Endothelial cell of umbilical vein (primary cell): ENCODE data around the gene CREB3L2. TPM values are rescaled to one million over a fixed set of nuclear protein-coding genes. Genes with fewer than 3 reads are reported as not detected.

Experiments used
- BruUV-seq: library from RNA; stranded (reverse); fragments of 400-500 nt; replicated peaks from 2 replicates; lab custom pipeline; 2021; lab: Mats Ljungman, UMichigan
- CTCF ChIA-PET: fragments of 300-600, 350-600 bp; sonication (Branson Sonifier 250); formaldehyde crosslinking; loops from one replicate; lab custom pipeline; 2021; ENCODE audit warnings: antibody characterized with exemption, inconsistent platforms; lab: Charles Lee
- POLR2A ChIA-PET: fragments of 300-600, 350-600 bp; sonication (Branson Sonifier 250); formaldehyde crosslinking; loops from one replicate; lab custom pipeline; 2021; ENCODE audit warnings: antibody characterized with exemption, inconsistent platforms; lab: Charles Lee
- DNase-seq: peaks from one replicate; pipeline ENCODE4 v3.0.0-alpha.2; 2011; ENCODE audit warnings: low read depth, low spot score
- FAIRE-seq: peaks from 2 replicates; lab custom pipeline; 2011; peaks lifted over from hg19 to GRCh38; lab: Jason Lieb, UNC
- H2AFZ ChIP-seq: 2 replicates; pipeline ENCODE4 v1.6.0; 2012; ENCODE audit warnings: low read depth, low read length, control low read depth, inconsistent platforms
- H3K27ac ChIP-seq: 2 replicates; pipeline ENCODE4 v1.5.1; 2011; ENCODE audit warnings: low read depth, mild to moderate bottlenecking, control low read depth, low read length, moderate library complexity; ENCODE audit not compliant: insufficient read depth
- H3K27me3 ChIP-seq, 2 experiments: 2 replicates each; pipeline versions ENCODE4 v1.6.0 to v1.6.1; 2011; ENCODE audit warnings: low read length in 2 of 2, mixed read lengths in 1 of 2; ENCODE audit not compliant: control insufficient read depth in 2 of 2, insufficient read depth in 2 of 2
- H3K36me3 ChIP-seq, 2 experiments: 2 replicates in 1 of 2; 3 replicates in 1 of 2; pipeline ENCODE4 v1.5.1; 2011; ENCODE audit warnings: low read length in 2 of 2, mild to moderate bottlenecking in 1 of 2, moderate library complexity in 1 of 2; ENCODE audit not compliant: control insufficient read depth in 2 of 2, insufficient read depth in 2 of 2; ENCODE audit errors: extremely low read depth in 1 of 2
- H3K4me1 ChIP-seq: 3 replicates; pipeline ENCODE4 v1.5.1; 2011; ENCODE audit warnings: mild to moderate bottlenecking, low read length; ENCODE audit not compliant: control insufficient read depth, insufficient read depth; ENCODE audit errors: extremely low read depth
- H3K4me2 ChIP-seq: 2 replicates; pipeline ENCODE4 v1.6.1; 2011; ENCODE audit warnings: low read length, control low read depth, mixed read lengths; ENCODE audit not compliant: insufficient read depth
- H3K4me3 ChIP-seq, 3 experiments: fragments of 200-600 bp in 1 of 3; sonication (generic), shearing (Covaris generic) in 1 of 3; replicated peaks in 1 of 3; 2 replicates each; pipeline ENCODE4 v1.5.1; 2011 to 2016; ENCODE audit warnings: control low read depth in 3 of 3, low read length in 3 of 3, mild to moderate bottlenecking in 2 of 3, inconsistent platforms in 1 of 3, low read depth in 1 of 3, moderate library complexity in 1 of 3; ENCODE audit not compliant: insufficient read depth in 1 of 3
- H3K79me2 ChIP-seq: 2 replicates; pipeline ENCODE4 v1.6.0; 2012; ENCODE audit warnings: low read length, inconsistent platforms; ENCODE audit not compliant: control insufficient read depth, insufficient read depth
- H3K9ac ChIP-seq: replicated peaks from 2 replicates; pipeline ENCODE3; 2011; ENCODE audit warnings: low read length, control low read depth; ENCODE audit not compliant: insufficient read depth; ENCODE audit errors: extremely low read depth
- H3K9me1 ChIP-seq: replicated peaks from 3 replicates; pipeline ENCODE4 v1.6.0; 2011; ENCODE audit warnings: mild to moderate bottlenecking, low read length; ENCODE audit not compliant: control insufficient read depth, insufficient read depth; ENCODE audit errors: extremely low read depth
- H3K9me3 ChIP-seq: replicated peaks from 2 replicates; pipeline ENCODE4 v1.5.1; 2012; ENCODE audit warnings: low read length, inconsistent platforms; ENCODE audit not compliant: control insufficient read depth, insufficient read depth
- H4K20me1 ChIP-seq: replicated peaks from 2 replicates; pipeline ENCODE3; 2011; ENCODE audit warnings: mild to moderate bottlenecking, low read length; ENCODE audit not compliant: control insufficient read depth, insufficient read depth; ENCODE audit errors: extremely low read depth
- CTCF ChIP-seq, 2 donors: IDR thresholded peaks; 1 replicate in 1 of 2; 2 replicates in 1 of 2; pipeline ENCODE4 v1.5.1; 2011; ENCODE audit warnings: low read length in 2 of 2, mild to moderate bottlenecking in 2 of 2, moderate library complexity in 2 of 2, control low read depth in 1 of 2, inconsistent platforms in 1 of 2, low read depth in 1 of 2; ENCODE audit not compliant: insufficient read depth in 1 of 2; ENCODE audit errors: extremely low read depth in 1 of 2
- EZH2 ChIP-seq: IDR thresholded peaks from 2 replicates; pipeline ENCODE4 v1.6.1; 2012; ENCODE audit warnings: borderline replicate concordance, low read depth, mild to moderate bottlenecking, moderate library complexity, low read length, inconsistent platforms; ENCODE audit not compliant: severe bottlenecking
- FOS ChIP-seq: IDR thresholded peaks from 2 replicates; pipeline ENCODE4 v1.6.1; 2011; ENCODE audit warnings: mild to moderate bottlenecking, low read length, moderate library complexity, borderline replicate concordance; ENCODE audit not compliant: insufficient read depth
- GATA2 ChIP-seq: IDR thresholded peaks from 2 replicates; pipeline ENCODE4 v1.7.0; 2011; ENCODE audit warnings: low read depth, mild to moderate bottlenecking, moderate library complexity, mixed read lengths, low read length; ENCODE audit not compliant: insufficient read length, insufficient read depth
- JUN ChIP-seq: IDR thresholded peaks from 2 replicates; pipeline ENCODE4 v1.6.1; 2011; ENCODE audit warnings: borderline replicate concordance, low read depth; ENCODE audit not compliant: insufficient read length, insufficient read depth
- MAX ChIP-seq: IDR thresholded peaks from 2 replicates; pipeline ENCODE4 v1.6.1; 2011; ENCODE audit not compliant: insufficient read depth, insufficient read length
- MYC ChIP-seq: IDR thresholded peaks from one replicate; pipeline ENCODE4 v1.6.1; 2011; ENCODE audit warnings: mild to moderate bottlenecking, low read depth, low read length
- POLR2A ChIP-seq: IDR thresholded peaks from 2 replicates; pipeline ENCODE4 v1.6.1; 2012; ENCODE audit warnings: low read depth, mild to moderate bottlenecking, control low read depth, low read length
- POLR2AphosphoS5 ChIP-seq: IDR thresholded peaks from 2 replicates; pipeline ENCODE4 v1.6.1; 2012; ENCODE audit warnings: low read depth, mild to moderate bottlenecking, control low read depth, low read length, moderate library complexity; ENCODE audit not compliant: insufficient read depth
- dilution Hi-C: fragments of 300-500 bp; cut with MboI; formaldehyde crosslinking; loops from one replicate; pipeline ENCODE4 v1.15.0; 2019; ENCODE audit warnings: low sequenced_read_pairs; ENCODE audit not compliant: extremely low pct_ligation_motif_present
- intact Hi-C: fragments of 100-400 bp; cut with micrococcal nuclease; formaldehyde crosslinking; loops from one replicate; pipeline ENCODE4 v1.10.0; 2022
- polyA plus RNA-seq, 4 experiments: library from polyadenylated mRNA; depleted of rRNA in 3 of 4; stranded (reverse) in 3 of 4; unstranded in 1 of 4; fragments of >200 nt; gene quantifications; 2 replicates each; pipeline versions ENCODE4 v1.2.1 to v1.2.3, GENCODE V29; 2011 to 2012; ENCODE audit warnings: missing spikeins in 1 of 4
- total RNA-seq: library from RNA; stranded (reverse); gene quantifications from 2 replicates; pipeline ENCODE4 v1.2.3, GENCODE V29; 2021

Gene CREB3L2
- total and polyA plus RNA-seq, 2 donors (not counting 3 experiments of a cell fraction or from before 2014, with no cell fraction given) = 32.1 to 93.4 TPM

GRCh38 chr7:137975221-137975620 lies 26.7 kb downstream of the CREB3L2 start:
- intact Hi-C loops (no loop called here), dilution Hi-C loops (no loop called here)
- Histone ChIP-seq H3K79me2 (peaks cover 58% of the 10 kb centered on the region), H3K9ac (no peak overlapping the region), H3K4me2 (no peak overlapping the region), H3K36me3 (peaks cover 0 to 2% of the 10 kb centered on the region in 2 experiments), H3K27me3 (no peaks in the 10 kb centered on the region), H2AFZ (no peak overlapping the region), H3K9me1 (no peaks in the 10 kb centered on the region), H3K4me3 (no peak overlapping the region), H4K20me1 (no peaks in the 10 kb centered on the region), H3K9me3 (no peaks in the 10 kb centered on the region), H3K4me1 (peaks cover 26% of the 10 kb centered on the region), H3K27ac (no peak overlapping the region)
- ChIA-PET CTCF (interaction anchor here (1.1 to 1.6 kb wide), 2 partner anchors 17 to 71 kb away, joined by 3 to 4 read pairs; no protein-coding TSS in a partner anchor), POLR2A (no interaction called here)
- no peak for FAIRE-seq
- no peak for DNase-seq
- no TSS peak for BruUV-seq
- no peak for TF ChIP-seq MAX
- no peak for TF ChIP-seq JUN
- TF ChIP-seq FOS = no peak
- TF ChIP-seq POLR2A = no peak
- TF ChIP-seq POLR2AphosphoS5 = no peak
- no peak for TF ChIP-seq MYC
- no peak for TF ChIP-seq GATA2
- TF ChIP-seq EZH2 = no peak
- TF ChIP-seq CTCF (IDR thresholded peaks at IDR 0.05; ENCODE audit: extremely low read depth in 1 of 2, insufficient read depth in 1 of 2, low read depth in 1 of 2, low read length in 2 of 2) = no peak
